DND-41 (cell line): ENCODE measurements around the gene OVCH1.

Experiments
- ATAC-seq: fragments of 200-7000 bp; cut with Tn5 transposase; 3 replicates; pipeline ENCODE4 v1.9.1; 2021; ENCODE audit warnings: low read depth; ENCODE audit not compliant: insufficient read depth
- DNase-seq: peaks from one replicate; pipeline ENCODE4 v3.0.0-alpha.2; 2020
- H2AFZ ChIP-seq: 2 replicates; pipeline ENCODE4 v1.6.0; 2012; ENCODE audit warnings: low read depth, low read length
- H3K27ac ChIP-seq: 2 replicates; pipeline ENCODE4 v1.5.1; 2012; ENCODE audit warnings: low read length, inconsistent platforms
- H3K27me3 ChIP-seq: fragments of 200-600 bp; sonication (generic); 2 replicates; pipeline ENCODE4 v1.6.0; 2012; ENCODE audit warnings: low read length, mild to moderate bottlenecking, inconsistent platforms; ENCODE audit not compliant: insufficient read depth, poor library complexity
- H3K36me3 ChIP-seq: 2 replicates; pipeline ENCODE4 v1.5.1; 2012; ENCODE audit warnings: low read length, inconsistent platforms; ENCODE audit not compliant: insufficient read depth
- H3K4me1 ChIP-seq: 2 replicates; pipeline ENCODE4 v1.5.1; 2012; ENCODE audit warnings: mild to moderate bottlenecking, low read length; ENCODE audit not compliant: insufficient read depth
- H3K4me2 ChIP-seq: 2 replicates; pipeline ENCODE4 v1.6.0; 2012; ENCODE audit warnings: mild to moderate bottlenecking, moderate library complexity, low read length, inconsistent platforms; ENCODE audit not compliant: insufficient read depth
- H3K4me3 ChIP-seq, 2 experiments: fragments of 200-600 bp in 1 of 2; shearing (Covaris generic) in 1 of 2; 2 replicates each; pipeline ENCODE4 v1.5.1; 2012 to 2016; ENCODE audit warnings: inconsistent platforms in 2 of 2, low read length in 2 of 2, mild to moderate bottlenecking in 2 of 2, low read depth in 1 of 2, moderate library complexity in 1 of 2
- H3K79me2 ChIP-seq: 2 replicates; pipeline ENCODE4 v1.6.0; 2012; ENCODE audit warnings: low read length, inconsistent platforms; ENCODE audit not compliant: insufficient read depth
- H3K9ac ChIP-seq: 2 replicates; pipeline ENCODE4 v1.6.0; 2012; ENCODE audit warnings: low read depth, mild to moderate bottlenecking, inconsistent platforms, low read length, moderate library complexity
- H3K9me3 ChIP-seq: 2 replicates; pipeline ENCODE4 v1.5.1; 2012; ENCODE audit warnings: low read length, moderate library complexity, mild to moderate bottlenecking, inconsistent platforms; ENCODE audit not compliant: insufficient read depth, severe bottlenecking
- H4K20me1 ChIP-seq: 2 replicates; pipeline ENCODE4 v1.6.0; 2012; ENCODE audit warnings: low read length; ENCODE audit not compliant: insufficient read depth
- EZH2 ChIP-seq: IDR thresholded peaks from 3 replicates; pipeline ENCODE4 v1.6.1; 2012; ENCODE audit warnings: borderline replicate concordance, low read depth, mild to moderate bottlenecking, moderate library complexity, low read length, inconsistent platforms; ENCODE audit not compliant: severe bottlenecking
- TF ChIP-seq, protein P1 (sequence below): IDR thresholded peaks from 2 replicates; pipeline ENCODE4 v1.5.1; 2012; ENCODE audit warnings: borderline replicate concordance, low read length, moderate library complexity, mild to moderate bottlenecking; ENCODE audit not compliant: poor library complexity, severe bottlenecking; ENCODE audit errors: extremely low read depth

The OVCH1 gene

DNA sequence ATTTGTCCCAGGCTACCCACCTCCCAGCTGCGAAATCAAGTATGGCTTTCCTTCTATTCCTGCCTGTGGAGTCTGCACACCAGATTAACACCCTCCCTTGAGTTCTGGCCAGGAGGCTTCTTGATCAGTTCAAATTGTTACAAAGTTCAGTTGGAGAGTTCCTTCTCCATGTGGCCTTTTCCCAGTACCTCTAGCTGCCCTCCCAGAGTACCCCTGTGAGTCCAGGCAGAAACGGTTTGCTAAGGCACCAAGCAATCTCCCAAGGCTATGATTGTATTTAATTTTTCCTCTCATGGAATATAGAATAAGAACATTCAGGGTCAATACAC lies 66.8 kb downstream of the OVCH1 start:
- no peak overlapping the region for H3K4me2 ChIP-seq
- H2AFZ ChIP-seq = no peak overlapping the region
- no peak overlapping the region for H3K4me3 ChIP-seq
- H3K9ac ChIP-seq = no peak overlapping the region
- H3K36me3 ChIP-seq = no peaks in the 10 kb centered on the region
- no peaks in the 10 kb centered on the region for H3K79me2 ChIP-seq
- DNase-seq = no peak
- H4K20me1 ChIP-seq = no peaks in the 10 kb centered on the region
- no peak for ATAC-seq
- no peak overlapping the region for H3K27ac ChIP-seq
- TF ChIP-seq, protein P1, sequence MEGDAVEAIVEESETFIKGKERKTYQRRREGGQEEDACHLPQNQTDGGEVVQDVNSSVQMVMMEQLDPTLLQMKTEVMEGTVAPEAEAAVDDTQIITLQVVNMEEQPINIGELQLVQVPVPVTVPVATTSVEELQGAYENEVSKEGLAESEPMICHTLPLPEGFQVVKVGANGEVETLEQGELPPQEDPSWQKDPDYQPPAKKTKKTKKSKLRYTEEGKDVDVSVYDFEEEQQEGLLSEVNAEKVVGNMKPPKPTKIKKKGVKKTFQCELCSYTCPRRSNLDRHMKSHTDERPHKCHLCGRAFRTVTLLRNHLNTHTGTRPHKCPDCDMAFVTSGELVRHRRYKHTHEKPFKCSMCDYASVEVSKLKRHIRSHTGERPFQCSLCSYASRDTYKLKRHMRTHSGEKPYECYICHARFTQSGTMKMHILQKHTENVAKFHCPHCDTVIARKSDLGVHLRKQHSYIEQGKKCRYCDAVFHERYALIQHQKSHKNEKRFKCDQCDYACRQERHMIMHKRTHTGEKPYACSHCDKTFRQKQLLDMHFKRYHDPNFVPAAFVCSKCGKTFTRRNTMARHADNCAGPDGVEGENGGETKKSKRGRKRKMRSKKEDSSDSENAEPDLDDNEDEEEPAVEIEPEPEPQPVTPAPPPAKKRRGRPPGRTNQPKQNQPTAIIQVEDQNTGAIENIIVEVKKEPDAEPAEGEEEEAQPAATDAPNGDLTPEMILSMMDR = no peak
- no peak for TF ChIP-seq EZH2
- no peaks in the 10 kb centered on the region for H3K9me3 ChIP-seq
- H3K4me1 ChIP-seq = no peaks in the 10 kb centered on the region
- no peaks in the 10 kb centered on the region for H3K27me3 ChIP-seq

DNA sequence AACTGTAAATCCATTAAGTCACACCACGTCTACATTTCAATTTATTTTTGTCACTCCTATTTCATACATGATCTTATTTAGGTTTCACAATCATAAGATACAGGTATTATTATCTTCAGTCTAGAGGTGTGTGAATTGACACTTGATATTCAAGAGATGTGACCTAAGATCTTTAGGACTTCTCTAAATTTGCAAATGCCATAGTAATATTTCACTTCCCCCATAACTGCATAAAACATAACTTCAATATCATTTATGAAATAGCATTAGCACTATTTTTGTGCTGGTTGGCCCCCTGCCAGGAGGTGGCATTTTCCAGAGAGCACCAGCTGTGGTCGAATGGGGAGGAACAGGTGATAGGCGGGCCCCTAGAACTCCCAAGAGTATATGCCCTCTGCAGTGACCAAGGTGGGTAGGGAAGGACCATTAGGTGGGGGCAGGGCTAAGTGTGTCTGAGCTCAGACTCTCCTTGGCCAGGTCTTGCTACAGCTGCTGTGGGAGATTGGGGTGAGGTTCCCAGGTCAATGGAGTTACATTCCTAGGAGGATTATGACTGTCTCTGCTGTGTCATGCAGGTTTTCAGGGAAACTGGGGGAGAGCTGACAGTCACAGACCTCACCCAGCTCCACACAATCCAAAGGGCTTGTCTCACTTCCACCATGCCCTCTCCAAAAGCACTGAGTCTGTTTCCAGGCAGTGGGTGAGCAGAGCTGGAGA lies 67.3 kb downstream of the OVCH1 start:
- H3K9me3 ChIP-seq = no peaks in the 10 kb centered on the region
- H2AFZ ChIP-seq = no peak overlapping the region
- no peaks in the 10 kb centered on the region for H3K27me3 ChIP-seq
- H3K36me3 ChIP-seq = no peaks in the 10 kb centered on the region
- no peak overlapping the region for H3K4me2 ChIP-seq
- no peaks in the 10 kb centered on the region for H4K20me1 ChIP-seq
- no peak overlapping the region for H3K4me3 ChIP-seq
- no peak for TF ChIP-seq EZH2
- TF ChIP-seq, protein P1 = no peak
- ATAC-seq (no peak), DNase-seq (no peak)
- no peak overlapping the region for H3K27ac ChIP-seq
- no peaks in the 10 kb centered on the region for H3K79me2 ChIP-seq
- H3K9ac ChIP-seq = no peak overlapping the region
- no peaks in the 10 kb centered on the region for H3K4me1 ChIP-seq

DNA sequence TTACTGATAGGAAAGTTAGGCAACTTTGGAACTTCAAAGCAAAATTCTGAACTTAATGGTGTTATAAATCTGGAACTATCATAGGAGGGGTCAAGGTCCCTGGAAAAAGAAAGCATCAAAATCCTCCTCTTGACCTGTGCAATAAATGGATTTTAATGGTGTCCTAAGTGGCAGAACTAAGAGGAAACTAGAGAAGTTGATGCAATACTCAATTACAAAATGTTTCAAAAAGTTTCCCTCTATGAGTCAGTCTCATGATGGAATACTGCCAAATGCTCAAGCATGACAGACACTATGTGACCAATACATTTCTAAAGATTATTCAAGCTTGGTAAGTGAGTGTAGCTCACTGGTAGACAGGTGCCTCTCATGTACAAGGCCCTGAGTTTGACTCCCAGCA lies 68.9 kb downstream of the OVCH1 start:
- Histone ChIP-seq H3K4me2 (no peak overlapping the region), H3K27ac (no peak overlapping the region), H3K9ac (no peak overlapping the region), H4K20me1 (no peaks in the 10 kb centered on the region), H3K9me3 (no peaks in the 10 kb centered on the region), H2AFZ (no peak overlapping the region), H3K36me3 (no peaks in the 10 kb centered on the region), H3K27me3 (no peaks in the 10 kb centered on the region), H3K4me3 (no peak overlapping the region), H3K4me1 (no peaks in the 10 kb centered on the region), H3K79me2 (no peaks in the 10 kb centered on the region)
- DNase-seq (no peak), ATAC-seq (no peak)
- TF ChIP-seq EZH2 = no peak
- TF ChIP-seq, protein P1 = no peak

DNA sequence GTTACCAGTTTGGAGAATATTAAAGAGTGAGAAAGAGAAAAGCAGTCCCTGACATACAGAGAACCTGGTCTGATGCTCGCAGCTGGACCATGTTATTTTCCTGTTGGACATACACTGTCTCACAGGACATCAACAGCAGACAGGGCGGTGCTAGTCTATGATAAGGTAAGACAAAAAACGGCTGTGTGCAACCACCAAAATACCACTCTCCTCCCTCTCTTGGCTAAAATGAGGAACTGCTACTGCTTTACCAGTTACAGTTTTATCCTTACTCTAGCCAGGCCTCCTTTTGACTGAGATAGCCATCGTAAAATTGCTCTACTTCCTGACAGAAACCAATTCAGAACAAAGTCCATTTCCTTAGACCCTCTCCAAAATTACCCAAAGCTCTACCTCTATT lies 69.5 kb downstream of the OVCH1 start:
- Histone ChIP-seq H4K20me1 (no peaks in the 10 kb centered on the region), H3K9ac (no peak overlapping the region), H3K4me2 (no peak overlapping the region), H3K36me3 (no peaks in the 10 kb centered on the region), H3K4me1 (no peaks in the 10 kb centered on the region), H3K27ac (no peak overlapping the region), H3K27me3 (no peaks in the 10 kb centered on the region), H2AFZ (no peak overlapping the region), H3K79me2 (no peaks in the 10 kb centered on the region), H3K4me3 (no peak overlapping the region), H3K9me3 (no peaks in the 10 kb centered on the region)
- ATAC-seq (no peak), DNase-seq (no peak)
- TF ChIP-seq EZH2 = no peak
- TF ChIP-seq, protein P1 = no peak
